Ectodermal cell (in vitro differentiated cells): ENCODE measurements around the gene HMCN2.

Source experiments
- H3K27ac ChIP-seq: 2 replicates; pipeline ENCODE4 v1.7.0; 2013; ENCODE audit warnings: mild to moderate bottlenecking, low read depth, low read length; ENCODE audit not compliant: insufficient read depth, poor library complexity, severe bottlenecking
- H3K27me3 ChIP-seq: 2 replicates; pipeline ENCODE4 v1.7.0; 2013; ENCODE audit warnings: mild to moderate bottlenecking, low read length; ENCODE audit not compliant: insufficient read depth, control insufficient read depth, poor library complexity, severe bottlenecking
- H3K36me3 ChIP-seq: one replicate; pipeline ENCODE4 v1.7.0; 2013; ENCODE audit warnings: low read length; ENCODE audit not compliant: control insufficient read depth, insufficient read depth
- H3K4me1 ChIP-seq: one replicate; pipeline ENCODE4 v1.7.0; 2013; ENCODE audit warnings: low read length; ENCODE audit not compliant: control insufficient read depth, insufficient read depth
- H3K4me3 ChIP-seq: 2 replicates; pipeline ENCODE4 v1.7.0; 2013; ENCODE audit warnings: low read depth, low read length, control low read depth; ENCODE audit not compliant: insufficient read depth
- H3K9me3 ChIP-seq: 2 replicates; pipeline ENCODE4 v1.7.0; 2013; ENCODE audit warnings: mild to moderate bottlenecking, low read length, moderate library complexity; ENCODE audit not compliant: control insufficient read depth
- WGBS, 2 experiments: methylation state at CpG; one replicate each; pipeline ENCODE4 v1.1.7; 2013; ENCODE audit warnings: missing lambda C conversion rate in 2 of 2; 5-methylcytosine and 5-hydroxymethylcytosine counted together

The HMCN2 gene

GRCh38 chr9:130474106-130474505 is 208.5 kb downstream of the HMCN2 start:
- H3K36me3 ChIP-seq: no peaks in the 10 kb centered on the region
- no peaks in the 10 kb centered on the region for H3K9me3 ChIP-seq
- peaks cover 56% of the 10 kb centered on the region for H3K4me1 ChIP-seq
- H3K4me3 ChIP-seq: no peak overlapping the region
- H3K27me3 ChIP-seq: peaks cover 43% of the 10 kb centered on the region
- H3K27ac ChIP-seq: no peak overlapping the region
- WGBS, 2 experiments: 41 to 46% methylated on average over 15 of the region's 15 CpGs

GRCh38 chr9:130476151-130476730 is 210.7 kb downstream of the HMCN2 start:
- Histone ChIP-seq H3K4me1 (peaks cover 74% of the 10 kb centered on the region), H3K9me3 (no peaks in the 10 kb centered on the region), H3K27me3 (peaks cover 38% of the 10 kb centered on the region), H3K27ac (no peak overlapping the region), H3K36me3 (no peaks in the 10 kb centered on the region), H3K4me3 (no peak overlapping the region)
- WGBS, 2 experiments: 90 to 91% methylated on average over 20 to 21 of the region's 21 CpGs

DNA sequence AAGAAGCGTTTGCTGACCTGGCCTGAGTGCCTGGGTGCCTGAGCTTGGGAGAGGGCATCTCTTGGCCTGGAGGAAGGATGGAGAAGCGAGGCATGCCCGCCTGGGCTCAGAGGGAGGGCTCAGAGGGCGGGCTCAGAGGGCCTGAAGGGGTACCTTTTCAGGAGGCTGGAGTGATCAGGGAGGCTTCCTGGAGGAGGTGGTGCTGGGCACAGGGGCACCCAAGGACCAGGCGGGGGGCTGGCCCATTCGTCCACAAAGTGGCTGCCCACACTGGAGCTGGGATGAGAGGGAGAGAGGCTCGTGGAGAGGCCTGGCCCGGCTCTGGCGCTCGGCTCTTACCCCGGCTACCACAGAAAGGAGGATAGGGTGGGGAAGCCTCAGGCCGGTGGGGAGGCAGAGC is 212.0 kb downstream of the HMCN2 start:
- Histone ChIP-seq H3K9me3 (no peaks in the 10 kb centered on the region), H3K27me3 (peaks cover 50% of the 10 kb centered on the region), H3K4me1 (peaks cover 66% of the 10 kb centered on the region), H3K36me3 (no peaks in the 10 kb centered on the region), H3K27ac (no peak overlapping the region), H3K4me3 (no peak overlapping the region)
- WGBS, 2 experiments: 94 to 95% methylated on average over 12 of the region's 12 CpGs

DNA sequence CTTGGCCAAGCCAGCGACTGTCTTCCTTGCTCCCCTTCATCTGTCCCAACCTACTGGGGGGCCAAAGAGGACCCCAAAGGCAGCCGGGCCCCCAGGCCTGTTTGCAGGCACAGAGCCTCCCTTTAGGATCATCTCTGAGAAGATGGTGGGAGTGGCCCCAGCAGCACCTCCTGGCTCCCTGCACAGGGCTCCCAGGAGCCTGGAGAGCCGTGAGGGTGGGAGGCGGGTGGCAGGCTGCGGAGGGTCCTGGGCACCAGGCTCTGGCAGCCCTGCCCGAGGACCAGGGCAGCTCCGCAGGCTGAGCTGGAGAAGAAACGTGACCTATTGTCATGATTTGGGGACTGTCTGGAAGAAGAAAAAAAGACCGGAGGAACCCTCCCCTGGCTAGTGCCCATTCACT is 212.6 kb downstream of the HMCN2 start:
- H3K9me3 ChIP-seq: no peaks in the 10 kb centered on the region
- no peaks in the 10 kb centered on the region for H3K36me3 ChIP-seq
- peaks cover 54% of the 10 kb centered on the region for H3K27me3 ChIP-seq
- H3K4me1 ChIP-seq: peaks cover 60% of the 10 kb centered on the region
- WGBS, 2 experiments: 89 to 93% methylated on average over 9 of the region's 9 CpGs
- H3K4me3 ChIP-seq: no peak overlapping the region
- H3K27ac ChIP-seq: no peak overlapping the region

GRCh38 chr9:130478736-130479575 is 213.4 kb downstream of the HMCN2 start:
- Histone ChIP-seq H3K27ac (peak overlapping the region; percentile 83), H3K4me1 (peaks cover 59% of the 10 kb centered on the region), H3K4me3 (no peak overlapping the region), H3K27me3 (peaks cover 56% of the 10 kb centered on the region), H3K9me3 (no peaks in the 10 kb centered on the region), H3K36me3 (no peaks in the 10 kb centered on the region)
- 66 to 71% methylated on average over 35 of the region's 35 CpGs for WGBS, 2 experiments

DNA sequence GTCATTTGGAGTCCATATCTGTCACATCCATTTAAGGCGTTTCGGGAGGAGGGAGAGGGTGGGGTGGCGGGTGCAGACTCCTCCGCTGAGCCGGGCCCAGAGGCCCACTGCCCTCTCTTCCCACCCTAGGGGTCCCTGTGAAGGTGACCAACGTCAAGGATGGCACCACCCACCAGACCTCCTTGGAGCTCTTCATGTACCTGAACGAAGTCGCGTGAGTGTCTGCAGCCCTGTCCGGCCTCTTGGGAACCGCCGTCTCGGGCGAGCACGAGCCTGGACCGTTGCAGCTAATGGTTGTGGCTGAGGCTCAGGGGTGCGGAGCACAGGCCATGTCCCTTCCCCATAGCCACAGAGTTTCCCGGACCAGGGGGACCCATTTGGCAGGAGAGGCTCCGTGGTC is 214.0 kb downstream of the HMCN2 start:
- H3K36me3 ChIP-seq: no peaks in the 10 kb centered on the region
- H3K9me3 ChIP-seq: no peaks in the 10 kb centered on the region
- peaks cover 49% of the 10 kb centered on the region for H3K27me3 ChIP-seq
- peaks cover 53% of the 10 kb centered on the region for H3K4me1 ChIP-seq
- no peak overlapping the region for H3K4me3 ChIP-seq
- H3K27ac ChIP-seq: no peak overlapping the region
- 82 to 90% methylated on average over 19 of the region's 19 CpGs for WGBS, 2 experiments

- 71 to 72% methylated on average over 16 of the region's 16 CpGs for WGBS, 2 experiments
- Histone ChIP-seq H3K27ac (no peak overlapping the region), H3K4me1 (peaks cover 49% of the 10 kb centered on the region), H3K27me3 (peaks cover 41% of the 10 kb centered on the region), H3K4me3 (no peak overlapping the region), H3K36me3 (no peaks in the 10 kb centered on the region), H3K9me3 (no peaks in the 10 kb centered on the region)
Measured at GRCh38 chr9:130480673-130481072, 215.1 kb downstream of the HMCN2 start.

GRCh38 chr9:130482463-130482862 is 216.9 kb downstream of the HMCN2 start:
- no peaks in the 10 kb centered on the region for H3K36me3 ChIP-seq
- WGBS, 2 experiments: 81 to 87% methylated on average over 5 of the region's 5 CpGs
- H3K4me3 ChIP-seq: no peak overlapping the region
- H3K9me3 ChIP-seq: no peaks in the 10 kb centered on the region
- H3K27me3 ChIP-seq: peaks cover 31% of the 10 kb centered on the region
- peaks cover 47% of the 10 kb centered on the region for H3K4me1 ChIP-seq
- no peak overlapping the region for H3K27ac ChIP-seq

DNA sequence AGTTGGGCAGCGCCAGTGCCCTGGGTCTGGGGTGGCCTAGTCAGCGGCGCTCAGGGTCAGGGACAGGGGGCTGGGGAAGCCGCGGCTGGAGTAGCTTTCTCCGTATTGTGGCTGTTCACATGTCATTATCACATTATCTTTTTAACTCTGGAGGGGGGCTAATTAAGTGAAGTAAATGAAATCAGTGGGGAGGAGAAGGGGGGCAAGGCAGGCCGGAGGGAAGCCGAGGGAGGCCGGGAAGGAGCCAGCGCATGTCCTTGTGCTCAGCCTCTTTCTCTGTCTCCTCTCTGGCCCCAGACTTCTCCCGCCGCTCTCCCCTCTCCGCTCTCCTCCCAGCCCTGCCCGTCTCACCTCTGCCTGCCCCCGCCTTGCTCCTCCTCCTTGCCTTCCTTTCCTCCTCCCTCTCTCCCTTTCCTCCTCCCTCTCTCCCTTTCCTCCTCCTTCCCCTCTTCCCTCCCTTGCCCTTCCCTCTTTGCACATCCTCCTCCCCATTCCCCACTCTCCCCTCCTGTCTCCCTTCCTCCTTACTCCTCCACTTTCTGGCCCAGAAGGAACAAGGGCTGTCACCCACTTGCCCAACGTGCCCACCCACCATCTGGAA is 217.9 kb downstream of the HMCN2 start:
- H3K9me3 ChIP-seq: no peaks in the 10 kb centered on the region
- no peak overlapping the region for H3K4me3 ChIP-seq
- peaks cover 30% of the 10 kb centered on the region for H3K27me3 ChIP-seq
- 44 to 48% methylated on average over 13 to 15 of the region's 16 CpGs for WGBS, 2 experiments
- no peak overlapping the region for H3K27ac ChIP-seq
- H3K4me1 ChIP-seq: peaks cover 37% of the 10 kb centered on the region
- H3K36me3 ChIP-seq: no peaks in the 10 kb centered on the region
